ENCODE results near the gene APOC3. TPM values are rescaled to one million over a fixed set of nuclear protein-coding genes. Genes with fewer than 3 reads are reported as not detected.

The APOC3 gene
- total RNA-seq, 1 experiment from 2014 or later, result 3.5 TPM

DNA sequence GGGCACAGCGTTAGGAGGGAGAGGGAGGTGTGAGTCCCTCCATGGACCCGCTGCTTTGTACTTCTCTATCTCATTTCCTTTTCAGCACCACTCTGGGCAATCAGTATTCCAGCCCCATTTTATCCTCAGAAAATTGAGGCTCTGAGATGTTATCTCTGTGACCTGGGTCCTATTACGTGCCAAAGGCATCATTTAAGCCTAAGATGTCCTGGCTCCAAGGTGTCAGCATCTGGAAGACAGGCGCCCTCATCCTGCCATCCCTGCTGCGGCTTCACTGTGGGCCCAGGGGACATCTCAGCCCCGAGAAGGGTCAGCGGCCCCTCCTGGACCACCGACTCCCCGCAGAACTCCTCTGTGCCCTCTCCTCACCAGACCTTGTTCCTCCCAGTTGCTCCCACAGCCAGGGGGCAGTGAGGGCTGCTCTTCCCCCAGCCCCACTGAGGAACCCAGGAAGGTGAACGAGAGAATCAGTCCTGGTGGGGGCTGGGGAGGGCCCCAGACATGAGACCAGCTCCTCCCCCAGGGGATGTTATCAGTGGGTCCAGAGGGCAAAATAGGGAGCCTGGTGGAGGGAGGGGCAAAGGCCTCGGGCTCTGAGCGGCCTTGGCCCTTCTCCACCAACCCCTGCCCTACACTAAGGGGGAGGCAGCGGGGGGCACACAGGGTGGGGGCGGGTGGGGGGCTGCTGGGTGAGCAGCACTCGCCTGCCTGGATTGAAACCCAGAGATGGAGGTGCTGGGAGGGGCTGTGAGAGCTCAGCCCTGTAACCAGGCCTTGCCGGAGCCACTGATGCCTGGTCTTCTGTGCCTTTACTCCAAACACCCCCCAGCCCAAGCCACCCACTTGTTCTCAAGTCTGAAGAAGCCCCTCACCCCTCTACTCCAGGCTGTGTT lies 829 bp upstream of the APOC3 start:
- no peak for DNase-seq (ENCODE audit: low read depth, low spot score)
- no peaks in the 10 kb centered on the region for H4K20me1 ChIP-seq (ENCODE audit: insufficient read depth)
- H3K4me1 ChIP-seq (ENCODE audit: control insufficient read depth in 1 of 2, insufficient read depth in 2 of 2, low read length in 2 of 2), result no peaks in the 10 kb centered on the region
- intact Hi-C loops (cut with micrococcal nuclease), result no loop called here
- RAD21 ChIA-PET (ENCODE audit: low non-redundant PET in 1 of 2, low total read pairs in 2 of 2, uncharacterized antibody in 2 of 2, unreplicated experiment in 2 of 2), result no interaction called here
- no peaks in the 10 kb centered on the region for H3K79me2 ChIP-seq (ENCODE audit: insufficient read depth, low read length)
- no peak overlapping the region for H3K9ac ChIP-seq (ENCODE audit: low read length)
- no peak for TF ChIP-seq POLR2AphosphoS5 (IDR thresholded peaks at IDR 0.05; ENCODE audit: low read depth, low read length)
- TF ChIP-seq RAD21 (IDR thresholded peaks at IDR 0.05; ENCODE audit: low read depth), result no peak
- TF ChIP-seq CEBPB (IDR thresholded peaks at IDR 0.05; ENCODE audit: low read depth), result no peak
- no peak for TF ChIP-seq JUND (IDR thresholded peaks at IDR 0.05)
- TF ChIP-seq SRF (IDR thresholded peaks at IDR 0.05; ENCODE audit: low read depth), result no peak
- TF ChIP-seq, protein P1, sequence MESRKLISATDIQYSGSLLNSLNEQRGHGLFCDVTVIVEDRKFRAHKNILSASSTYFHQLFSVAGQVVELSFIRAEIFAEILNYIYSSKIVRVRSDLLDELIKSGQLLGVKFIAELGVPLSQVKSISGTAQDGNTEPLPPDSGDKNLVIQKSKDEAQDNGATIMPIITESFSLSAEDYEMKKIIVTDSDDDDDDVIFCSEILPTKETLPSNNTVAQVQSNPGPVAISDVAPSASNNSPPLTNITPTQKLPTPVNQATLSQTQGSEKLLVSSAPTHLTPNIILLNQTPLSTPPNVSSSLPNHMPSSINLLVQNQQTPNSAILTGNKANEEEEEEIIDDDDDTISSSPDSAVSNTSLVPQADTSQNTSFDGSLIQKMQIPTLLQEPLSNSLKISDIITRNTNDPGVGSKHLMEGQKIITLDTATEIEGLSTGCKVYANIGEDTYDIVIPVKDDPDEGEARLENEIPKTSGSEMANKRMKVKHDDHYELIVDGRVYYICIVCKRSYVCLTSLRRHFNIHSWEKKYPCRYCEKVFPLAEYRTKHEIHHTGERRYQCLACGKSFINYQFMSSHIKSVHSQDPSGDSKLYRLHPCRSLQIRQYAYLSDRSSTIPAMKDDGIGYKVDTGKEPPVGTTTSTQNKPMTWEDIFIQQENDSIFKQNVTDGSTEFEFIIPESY (IDR thresholded peaks at IDR 0.05; ENCODE audit: extremely low read depth, insufficient replicate concordance, low read length), result no peak
- TF ChIP-seq CTCF (IDR thresholded peaks at IDR 0.05 in 2 of 3, conservative IDR thresholded peaks at IDR 0.05 in 1 of 3; ENCODE audit: borderline replicate concordance in 1 of 3, insufficient read depth in 1 of 3, low read depth in 2 of 3, low read length in 2 of 3), result no peak
- no peak for ATAC-seq
- CTCF ChIA-PET, result interaction anchor here (0.6 to 0.7 kb wide), 2 partner anchors 51 to 278 kb away, joined by 3 read pairs; no protein-coding TSS in a partner anchor
- H3K27me3 ChIP-seq (ENCODE audit: insufficient read depth, low read length), result no peaks in the 10 kb centered on the region
- no peak overlapping the region for H2AFZ ChIP-seq (ENCODE audit: low read depth, low read length, poor library complexity, severe bottlenecking)
- H3K36me3 ChIP-seq (ENCODE audit: control insufficient read depth in 1 of 2, insufficient read depth in 2 of 2, low read length in 2 of 2), result no peaks in the 10 kb centered on the region
- POLR2A ChIA-PET, result no interaction called here
- no peaks in the 10 kb centered on the region for H3K9me3 ChIP-seq (ENCODE audit: control insufficient read depth in 1 of 2, insufficient read depth in 1 of 2, low read depth in 1 of 2, low read length in 2 of 2)
- BruUV-seq (replicated peaks), result no TSS peak
- no peak overlapping the region for H3K27ac ChIP-seq (ENCODE audit: low read depth, low read length)
- no peak overlapping the region for H3K4me2 ChIP-seq (ENCODE audit: low read length)
- H3K4me3 ChIP-seq (replicated peaks in 1 of 2; ENCODE audit: low read depth in 1 of 2, low read length in 2 of 2), result no peak overlapping the region
- H3K9me2 ChIP-seq (ENCODE audit: insufficient read depth), result no peaks in the 10 kb centered on the region

Measured in HCT116 (cell line).